22Rv1 (cell line): ENCODE results near the gene HSPA1A.

Experiments used
- CTCF ChIP-seq: fragments of 450-650 bp; IDR thresholded peaks from 2 replicates; pipeline ENCODE4 v1.5.1; 2017; ENCODE audit warnings: mild to moderate bottlenecking
- ZFX ChIP-seq: fragments of 450-650 bp; IDR thresholded peaks from 2 replicates; pipeline ENCODE4 v1.6.1; 2017; ENCODE audit warnings: antibody characterized with exemption, borderline replicate concordance

GRCh38 chr6:31784098-31784925 is 31.0 kb upstream of the HSPA1A start:
- no peak for TF ChIP-seq CTCF
- no peak for TF ChIP-seq ZFX
